IMR-90 (cell line): ENCODE results near the gene FAM227B.

Source experiments
- CEBPB ChIP-seq: IDR thresholded peaks from 2 replicates; pipeline ENCODE4 v1.6.1; 2012; ENCODE audit warnings: low read depth, low read length, improper control_type of control experiment
- NFE2L2 ChIP-seq: fragments of 150-350 bp; IDR thresholded peaks from 2 replicates; pipeline ENCODE4 v1.6.1; 2016; ENCODE audit warnings: low read depth, mild to moderate bottlenecking, low read length
- POLR2A ChIP-seq: IDR thresholded peaks from 2 replicates; pipeline ENCODE4 v1.6.1; 2012; ENCODE audit warnings: mild to moderate bottlenecking, low read depth, low read length
- RAD21 ChIP-seq: IDR thresholded peaks from 2 replicates; pipeline ENCODE4 v1.6.1; 2012; ENCODE audit warnings: low read length, improper control_type of control experiment
- RCOR1 ChIP-seq: IDR thresholded peaks from 2 replicates; pipeline ENCODE4 v1.6.1; 2012; ENCODE audit warnings: mild to moderate bottlenecking, low read length, improper control_type of control experiment; ENCODE audit not compliant: insufficient replicate concordance
- SMC3 ChIP-seq: fragments of 150-350 bp; IDR thresholded peaks from 2 replicates; pipeline ENCODE4 v1.6.1; 2016; ENCODE audit warnings: low read depth, mild to moderate bottlenecking, antibody characterized with exemption, low read length, moderate library complexity
- TF ChIP-seq, protein P1 (sequence below): conservative IDR thresholded peaks from 2 replicates; pipeline ENCODE4 v1.5.1; 2012; ENCODE audit warnings: mild to moderate bottlenecking, low read depth, low read length, improper control_type of control experiment
- TF ChIP-seq, protein P2 (sequence below): fragments of 150-350 bp; IDR thresholded peaks from 2 replicates; pipeline ENCODE4 v1.6.1; 2016; ENCODE audit warnings: low read depth, mild to moderate bottlenecking, low read length, moderate library complexity, borderline replicate concordance

DNA sequence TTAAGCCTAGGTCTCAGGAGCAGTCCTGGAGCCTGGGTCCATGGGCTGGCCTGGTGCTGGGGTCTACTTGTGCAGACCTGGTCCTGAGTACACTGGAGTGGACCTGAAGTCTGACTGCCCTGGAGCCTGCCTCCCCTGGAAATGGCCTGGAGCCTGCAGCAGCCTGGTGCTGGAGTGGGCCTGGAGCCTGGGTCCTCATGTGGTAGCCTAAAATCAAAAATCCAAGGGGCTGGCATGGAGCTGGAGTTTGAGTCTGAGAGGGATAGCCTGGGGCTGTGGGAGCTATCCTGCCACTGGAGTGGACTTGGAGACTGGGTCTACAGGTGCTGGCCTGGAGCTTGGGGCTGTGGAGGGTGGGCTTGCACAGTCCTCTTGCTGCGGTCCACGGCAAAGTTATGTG, 15.0 kb downstream of the FAM227B start:
- TF ChIP-seq, protein P1, sequence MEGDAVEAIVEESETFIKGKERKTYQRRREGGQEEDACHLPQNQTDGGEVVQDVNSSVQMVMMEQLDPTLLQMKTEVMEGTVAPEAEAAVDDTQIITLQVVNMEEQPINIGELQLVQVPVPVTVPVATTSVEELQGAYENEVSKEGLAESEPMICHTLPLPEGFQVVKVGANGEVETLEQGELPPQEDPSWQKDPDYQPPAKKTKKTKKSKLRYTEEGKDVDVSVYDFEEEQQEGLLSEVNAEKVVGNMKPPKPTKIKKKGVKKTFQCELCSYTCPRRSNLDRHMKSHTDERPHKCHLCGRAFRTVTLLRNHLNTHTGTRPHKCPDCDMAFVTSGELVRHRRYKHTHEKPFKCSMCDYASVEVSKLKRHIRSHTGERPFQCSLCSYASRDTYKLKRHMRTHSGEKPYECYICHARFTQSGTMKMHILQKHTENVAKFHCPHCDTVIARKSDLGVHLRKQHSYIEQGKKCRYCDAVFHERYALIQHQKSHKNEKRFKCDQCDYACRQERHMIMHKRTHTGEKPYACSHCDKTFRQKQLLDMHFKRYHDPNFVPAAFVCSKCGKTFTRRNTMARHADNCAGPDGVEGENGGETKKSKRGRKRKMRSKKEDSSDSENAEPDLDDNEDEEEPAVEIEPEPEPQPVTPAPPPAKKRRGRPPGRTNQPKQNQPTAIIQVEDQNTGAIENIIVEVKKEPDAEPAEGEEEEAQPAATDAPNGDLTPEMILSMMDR, result no peak
- no peak for TF ChIP-seq POLR2A
- no peak for TF ChIP-seq SMC3
- TF ChIP-seq CEBPB, result no peak
- no peak for TF ChIP-seq RCOR1
- TF ChIP-seq NFE2L2, result no peak
- TF ChIP-seq RAD21, result no peak
- TF ChIP-seq, protein P2, sequence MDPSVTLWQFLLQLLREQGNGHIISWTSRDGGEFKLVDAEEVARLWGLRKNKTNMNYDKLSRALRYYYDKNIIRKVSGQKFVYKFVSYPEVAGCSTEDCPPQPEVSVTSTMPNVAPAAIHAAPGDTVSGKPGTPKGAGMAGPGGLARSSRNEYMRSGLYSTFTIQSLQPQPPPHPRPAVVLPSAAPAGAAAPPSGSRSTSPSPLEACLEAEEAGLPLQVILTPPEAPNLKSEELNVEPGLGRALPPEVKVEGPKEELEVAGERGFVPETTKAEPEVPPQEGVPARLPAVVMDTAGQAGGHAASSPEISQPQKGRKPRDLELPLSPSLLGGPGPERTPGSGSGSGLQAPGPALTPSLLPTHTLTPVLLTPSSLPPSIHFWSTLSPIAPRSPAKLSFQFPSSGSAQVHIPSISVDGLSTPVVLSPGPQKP, result no peak
